GM18526 (cell line): ENCODE measurements around the gene NAV2.

Experiments used
- POLR2A ChIP-seq: IDR thresholded peaks from 3 replicates; pipeline ENCODE4 v1.6.1; 2011; ENCODE audit not compliant: insufficient read length; ENCODE audit errors: extremely low read depth

The NAV2 gene

GRCh38 chr11:19679952-19680828, 32.4 kb upstream of the NAV2 start:
- no peak for TF ChIP-seq POLR2A

GRCh38 chr11:19680829-19681368, 31.7 kb upstream of the NAV2 start:
- no peak for TF ChIP-seq POLR2A

- no peak for TF ChIP-seq POLR2A
Measured at GRCh38 chr11:19683141-19683805, 29.4 kb upstream of the NAV2 start.

- no peak for TF ChIP-seq POLR2A
Measured at GRCh38 chr11:19683862-19684491, 28.7 kb upstream of the NAV2 start.

GRCh38 chr11:19686234-19686633, 26.4 kb upstream of the NAV2 start:
- TF ChIP-seq POLR2A, result no peak

GRCh38 chr11:19687392-19687791, 25.2 kb upstream of the NAV2 start:
- no peak for TF ChIP-seq POLR2A

GRCh38 chr11:19689281-19690000, 23.2 kb upstream of the NAV2 start:
- no peak for TF ChIP-seq POLR2A

GRCh38 chr11:19690885-19691284, 21.8 kb upstream of the NAV2 start:
- no peak for TF ChIP-seq POLR2A

- no peak for TF ChIP-seq POLR2A
Measured at GRCh38 chr11:19691815-19692500, 20.7 kb upstream of the NAV2 start.

- no peak for TF ChIP-seq POLR2A
Measured at GRCh38 chr11:19693146-19693545, 19.5 kb upstream of the NAV2 start.

- no peak for TF ChIP-seq POLR2A
Measured at GRCh38 chr11:19694796-19695345, 17.8 kb upstream of the NAV2 start.

GRCh38 chr11:19696073-19696472, 16.6 kb upstream of the NAV2 start:
- no peak for TF ChIP-seq POLR2A

GRCh38 chr11:19696904-19697303, 15.7 kb upstream of the NAV2 start:
- TF ChIP-seq POLR2A, result no peak

GRCh38 chr11:19697721-19698121, 14.9 kb upstream of the NAV2 start:
- no peak for TF ChIP-seq POLR2A

- no peak for TF ChIP-seq POLR2A
Measured at GRCh38 chr11:19698493-19699292, 13.9 kb upstream of the NAV2 start.
